ENCODE measurements around the gene TTC38.

- TF ChIP-seq CTCF (IDR thresholded peaks at IDR 0.05 in 4 of 5, conservative IDR thresholded peaks at IDR 0.05 in 1 of 5) (no peak), POLR2A (IDR thresholded peaks at IDR 0.05) (no peak)
Measured at GRCh38 chr22:46315976-46316375, 48.2 kb downstream of the TTC38 start.

Measured in gastrocnemius medialis (tissue), 4 donors.